ENCODE measurements around the gene PDIA5. TPM values are rescaled to one million over a fixed set of nuclear protein-coding genes. Genes with fewer than 3 reads are reported as not detected.

Gene PDIA5
- 49.4 TPM for total RNA-seq (ENCODE audit: unreplicated experiment)
- long read RNA-seq, transcript PDIA5-201 (17 exons, 1,799 nt) = major isoform, 9 of 11 reads
- long read RNA-seq, partial matches to known transcripts = 1 of 11 reads
- long read RNA-seq, other reads (novel, unspliced or antisense) = 1 of 11 reads

- H3K36me3 Mint-ChIP-seq (ENCODE audit: unreplicated experiment) = no peaks in the 10 kb centered on the region
- H3K9me3 Mint-ChIP-seq (ENCODE audit: unreplicated experiment) = peaks cover 13% of the 10 kb centered on the region
- H3K4me1 Mint-ChIP-seq (ENCODE audit: low read depth, unreplicated experiment) = peaks cover 30% of the 10 kb centered on the region
- peak within 1 kb of the TSS; percentile 86 for H3K4me3 Mint-ChIP-seq (ENCODE audit: unreplicated experiment)
- no peak for TF ChIP-seq CTCF (IDR thresholded peaks at IDR 0.05; ENCODE audit: partially characterized antibody, unreplicated experiment)
- DNase-seq = peak; percentile 96
- H3K27me3 Mint-ChIP-seq (ENCODE audit: unreplicated experiment) = peaks cover 12% of the 10 kb centered on the region
- H3K27ac Mint-ChIP-seq (ENCODE audit: unreplicated experiment) = peak within 1 kb of the TSS; percentile 68
Measured at GRCh38 chr3:123066896-123067688, at the start of gene PDIA5. Gene PDIA5, plus strand, starts transcription at chr3:123067025. Its CDS starts 140 bp downstream, at chr3:123067165.

GRCh38 chr3:123018683-123019082 is 48.1 kb upstream of the PDIA5 start:
- Mint-ChIP-seq H3K4me3 (ENCODE audit: unreplicated experiment) (no peak overlapping the region), H3K36me3 (ENCODE audit: unreplicated experiment) (no peaks in the 10 kb centered on the region), H3K4me1 (ENCODE audit: low read depth, unreplicated experiment) (peaks cover 44% of the 10 kb centered on the region), H3K27ac (ENCODE audit: unreplicated experiment) (no peak overlapping the region), H3K27me3 (ENCODE audit: unreplicated experiment) (peaks cover 3% of the 10 kb centered on the region), H3K9me3 (ENCODE audit: unreplicated experiment) (peaks cover 2% of the 10 kb centered on the region)
- TF ChIP-seq CTCF (IDR thresholded peaks at IDR 0.05; ENCODE audit: partially characterized antibody, unreplicated experiment) = no peak
- no peak for DNase-seq

GRCh38 chr3:123019161-123019560 is 47.7 kb upstream of the PDIA5 start:
- peaks cover 43% of the 10 kb centered on the region for H3K4me1 Mint-ChIP-seq (ENCODE audit: low read depth, unreplicated experiment)
- H3K4me3 Mint-ChIP-seq (ENCODE audit: unreplicated experiment) = no peak overlapping the region
- H3K9me3 Mint-ChIP-seq (ENCODE audit: unreplicated experiment) = peaks cover 2% of the 10 kb centered on the region
- no peak for TF ChIP-seq CTCF (IDR thresholded peaks at IDR 0.05; ENCODE audit: partially characterized antibody, unreplicated experiment)
- no peak for DNase-seq
- no peaks in the 10 kb centered on the region for H3K36me3 Mint-ChIP-seq (ENCODE audit: unreplicated experiment)
- H3K27me3 Mint-ChIP-seq (ENCODE audit: unreplicated experiment) = peaks cover 3% of the 10 kb centered on the region
- no peak overlapping the region for H3K27ac Mint-ChIP-seq (ENCODE audit: unreplicated experiment)

GRCh38 chr3:123019591-123019990 is 47.2 kb upstream of the PDIA5 start:
- DNase-seq = no peak
- H3K4me1 Mint-ChIP-seq (ENCODE audit: low read depth, unreplicated experiment) = peaks cover 41% of the 10 kb centered on the region
- H3K9me3 Mint-ChIP-seq (ENCODE audit: unreplicated experiment) = peaks cover 2% of the 10 kb centered on the region
- no peak overlapping the region for H3K27ac Mint-ChIP-seq (ENCODE audit: unreplicated experiment)
- no peaks in the 10 kb centered on the region for H3K36me3 Mint-ChIP-seq (ENCODE audit: unreplicated experiment)
- no peak overlapping the region for H3K4me3 Mint-ChIP-seq (ENCODE audit: unreplicated experiment)
- no peak for TF ChIP-seq CTCF (IDR thresholded peaks at IDR 0.05; ENCODE audit: partially characterized antibody, unreplicated experiment)
- H3K27me3 Mint-ChIP-seq (ENCODE audit: unreplicated experiment) = peaks cover 3% of the 10 kb centered on the region

- no peak overlapping the region for H3K27ac Mint-ChIP-seq (ENCODE audit: unreplicated experiment)
- H3K36me3 Mint-ChIP-seq (ENCODE audit: unreplicated experiment) = no peaks in the 10 kb centered on the region
- DNase-seq = no peak
- H3K9me3 Mint-ChIP-seq (ENCODE audit: unreplicated experiment) = peaks cover 2% of the 10 kb centered on the region
- peak overlapping the region; percentile 50 for H3K4me3 Mint-ChIP-seq (ENCODE audit: unreplicated experiment)
- H3K27me3 Mint-ChIP-seq (ENCODE audit: unreplicated experiment) = peaks cover 9% of the 10 kb centered on the region
- H3K4me1 Mint-ChIP-seq (ENCODE audit: low read depth, unreplicated experiment) = peaks cover 43% of the 10 kb centered on the region
- TF ChIP-seq CTCF (IDR thresholded peaks at IDR 0.05; ENCODE audit: partially characterized antibody, unreplicated experiment) = no peak
Measured at GRCh38 chr3:123020709-123021108, 46.1 kb upstream of the PDIA5 start.
